Fibroblast of lung (primary cell): ENCODE results near the gene TFCP2.

ENCODE experiments used
- CTCF ChIP-seq, 2 donors: IDR thresholded peaks in 1 of 2; conservative IDR thresholded peaks in 1 of 2; 1 replicate in 1 of 2; 2 replicates in 1 of 2; pipeline ENCODE4 v1.5.1; 2011 to 2012; ENCODE audit warnings: low read length in 2 of 2, control low read depth in 1 of 2, inconsistent platforms in 1 of 2, low read depth in 1 of 2, mild to moderate bottlenecking in 1 of 2
- EZH2 ChIP-seq: IDR thresholded peaks from 2 replicates; pipeline ENCODE4 v1.5.1; 2012; ENCODE audit warnings: low read length, control low read depth, mild to moderate bottlenecking; ENCODE audit errors: missing control alignments

- TF ChIP-seq CTCF (conservative IDR thresholded peaks at IDR 0.05 in 1 of 2, IDR thresholded peaks at IDR 0.05 in 1 of 2; ENCODE audit: low read depth in 1 of 2, low read length in 2 of 2) (peak; percentile 46 to 51), EZH2 (no peak)
Measured at GRCh38 chr12:51217968-51218606, 45.2 kb upstream of the TFCP2 start, which contains the start of gene POU6F1.
